Measurements from ENCODE around the gene MIPEP.

- no peak for TF ChIP-seq POLR2A (IDR thresholded peaks at IDR 0.05)
- TF ChIP-seq CTCF (IDR thresholded peaks at IDR 0.05): no peak
Measured at GRCh38 chr13:23748109-23748990, 140.8 kb downstream of the MIPEP start.

All from body of pancreas (tissue), 4 donors.